GM21723 (cell line): ENCODE measurements around the gene MARCHF10.

ENCODE experiments used
- ATAC-seq: cut with Tn5 transposase; IDR thresholded peaks from one replicate; pipeline ENCODE4 v1.9.1; 2021; ENCODE audit warnings: mild to moderate bottlenecking, moderate library complexity; ENCODE audit not compliant: unreplicated experiment

Gene MARCHF10

DNA sequence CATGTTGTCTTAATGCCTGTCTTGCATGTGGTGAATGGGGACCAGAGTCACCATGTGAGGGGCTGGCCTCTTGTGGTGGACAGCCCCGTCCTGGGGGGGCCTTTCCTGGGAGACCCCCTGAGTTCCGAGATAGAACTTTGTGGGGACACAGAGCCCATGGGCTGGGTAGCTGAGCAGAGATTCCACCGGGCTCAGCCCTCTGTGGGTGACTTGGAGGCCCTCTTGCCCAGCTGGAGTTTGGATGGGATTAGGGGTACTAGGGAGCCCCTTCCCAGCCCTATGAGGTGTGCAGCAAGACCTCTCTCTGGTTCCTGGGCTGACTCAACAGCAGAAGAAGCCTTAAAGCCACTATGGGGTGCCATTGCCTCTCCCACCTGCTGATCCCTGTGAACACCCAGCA, 142.5 kb downstream of the MARCHF10 start:
- no peak for ATAC-seq

DNA sequence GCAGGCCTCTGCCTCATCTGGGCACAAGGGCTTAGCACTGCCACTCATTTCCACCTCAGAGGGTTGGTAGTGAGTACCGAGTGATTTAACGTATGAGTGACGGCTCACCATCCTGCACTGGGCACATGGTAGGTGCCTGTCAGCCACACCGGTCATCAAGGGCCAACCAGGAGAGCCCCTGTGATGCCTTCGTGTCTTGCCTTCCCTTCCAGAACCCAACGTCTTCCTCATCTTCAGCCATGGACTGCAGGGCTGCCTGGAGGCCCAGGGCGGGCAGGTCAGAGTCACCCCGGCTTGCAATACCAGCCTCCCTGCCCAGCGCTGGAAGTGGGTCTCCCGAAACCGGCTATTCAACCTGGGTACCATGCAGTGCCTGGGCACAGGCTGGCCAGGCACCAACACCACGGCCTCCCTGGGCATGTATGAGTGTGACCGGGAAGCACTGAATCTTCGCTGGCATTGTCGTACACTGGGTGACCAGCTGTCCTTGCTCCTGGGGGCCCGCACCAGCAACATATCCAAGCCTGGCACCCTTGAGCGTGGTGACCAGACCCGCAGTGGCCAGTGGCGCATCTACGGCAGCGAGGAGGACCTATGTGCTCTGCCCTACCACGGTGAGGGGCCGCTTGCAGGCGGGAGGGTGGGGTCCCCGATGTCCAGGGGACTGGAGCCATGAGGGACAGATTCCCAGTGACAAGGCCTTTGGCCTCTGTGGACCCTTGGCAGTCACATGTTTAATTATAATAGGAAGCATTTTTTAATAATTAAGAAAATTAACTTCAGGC, 143.6 kb downstream of the MARCHF10 start:
- no peak for ATAC-seq

DNA sequence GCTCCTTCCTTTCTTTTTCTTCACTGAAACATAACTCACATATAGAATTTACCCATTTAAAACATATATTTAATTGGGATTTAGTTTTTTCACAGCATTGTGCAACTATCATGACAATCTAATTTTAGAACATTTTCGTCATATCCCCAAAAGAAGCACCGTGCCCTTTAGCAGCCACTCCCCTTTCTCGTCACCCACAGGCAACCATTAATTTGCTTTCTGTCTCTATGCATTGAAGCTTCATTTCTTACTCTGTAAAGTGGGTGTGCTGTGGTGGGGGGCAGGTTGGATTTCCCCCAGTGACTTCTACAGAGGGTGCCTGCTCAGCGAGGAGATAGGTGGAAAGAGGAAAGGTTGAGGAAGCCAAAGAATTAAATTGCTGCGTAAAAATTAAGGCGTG, 144.8 kb downstream of the MARCHF10 start:
- no peak for ATAC-seq

DNA sequence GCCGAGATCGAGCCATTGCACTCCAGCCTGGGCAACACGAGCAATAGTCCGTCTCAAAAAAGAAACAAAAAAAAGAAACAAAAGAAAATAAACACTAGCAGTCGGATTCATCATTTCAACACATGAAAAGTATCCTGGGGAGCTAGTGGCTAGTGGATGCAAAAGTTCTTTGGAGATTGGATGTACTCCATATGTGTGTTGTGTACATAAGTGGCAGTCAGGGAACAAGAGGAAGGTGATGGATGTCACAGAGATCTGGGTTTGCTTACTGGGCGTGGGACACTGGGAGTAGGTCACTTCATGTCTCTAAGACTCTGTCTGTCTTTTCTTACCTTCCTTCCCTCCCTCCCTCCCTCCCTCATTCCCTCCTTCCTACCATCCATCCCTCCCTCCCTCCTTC, 145.3 kb downstream of the MARCHF10 start:
- no peak for ATAC-seq

DNA sequence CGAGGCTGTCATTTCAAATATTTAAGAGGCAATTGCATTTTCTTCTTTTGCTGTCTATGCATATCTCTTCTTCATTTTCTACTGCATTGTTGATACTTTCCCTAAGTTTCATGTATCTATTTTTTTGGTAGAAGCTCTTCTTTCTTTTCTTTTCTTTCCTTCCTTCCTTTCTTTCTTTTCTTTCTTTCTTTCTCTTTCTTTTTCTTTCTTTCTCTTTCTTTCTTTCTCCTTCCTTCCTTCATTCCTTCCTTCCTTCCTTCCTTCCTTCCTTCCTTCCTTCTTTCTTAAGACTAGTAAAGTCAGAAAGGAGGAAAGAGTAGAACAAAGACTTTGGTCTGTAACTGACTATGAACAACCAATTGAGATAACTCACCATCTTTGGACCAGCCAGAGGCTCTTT, 146.8 kb downstream of the MARCHF10 start:
- no peak for ATAC-seq

DNA sequence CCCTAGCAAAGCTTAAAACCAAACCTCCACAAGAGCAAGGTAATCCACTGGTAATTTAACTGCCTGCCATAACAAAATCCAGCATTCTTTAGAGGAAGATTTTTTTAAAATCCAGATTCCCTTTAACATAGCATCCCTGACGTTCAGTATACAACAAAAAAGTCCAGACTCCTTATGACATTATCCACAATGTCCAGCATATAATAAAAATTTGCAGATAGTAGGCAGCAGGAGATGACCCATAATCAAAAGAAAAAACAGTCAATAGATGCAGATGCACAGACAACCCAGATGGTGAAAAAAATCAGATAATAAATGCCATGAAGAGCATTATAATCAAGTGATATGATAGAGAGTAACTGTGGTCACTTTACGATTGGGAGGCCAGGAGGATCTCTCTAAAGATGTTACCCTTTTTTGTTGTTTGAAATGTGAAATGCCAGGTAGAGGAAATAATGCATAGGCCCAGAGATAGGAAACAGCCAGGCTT, 147.4 kb downstream of the MARCHF10 start:
- no peak for ATAC-seq

DNA sequence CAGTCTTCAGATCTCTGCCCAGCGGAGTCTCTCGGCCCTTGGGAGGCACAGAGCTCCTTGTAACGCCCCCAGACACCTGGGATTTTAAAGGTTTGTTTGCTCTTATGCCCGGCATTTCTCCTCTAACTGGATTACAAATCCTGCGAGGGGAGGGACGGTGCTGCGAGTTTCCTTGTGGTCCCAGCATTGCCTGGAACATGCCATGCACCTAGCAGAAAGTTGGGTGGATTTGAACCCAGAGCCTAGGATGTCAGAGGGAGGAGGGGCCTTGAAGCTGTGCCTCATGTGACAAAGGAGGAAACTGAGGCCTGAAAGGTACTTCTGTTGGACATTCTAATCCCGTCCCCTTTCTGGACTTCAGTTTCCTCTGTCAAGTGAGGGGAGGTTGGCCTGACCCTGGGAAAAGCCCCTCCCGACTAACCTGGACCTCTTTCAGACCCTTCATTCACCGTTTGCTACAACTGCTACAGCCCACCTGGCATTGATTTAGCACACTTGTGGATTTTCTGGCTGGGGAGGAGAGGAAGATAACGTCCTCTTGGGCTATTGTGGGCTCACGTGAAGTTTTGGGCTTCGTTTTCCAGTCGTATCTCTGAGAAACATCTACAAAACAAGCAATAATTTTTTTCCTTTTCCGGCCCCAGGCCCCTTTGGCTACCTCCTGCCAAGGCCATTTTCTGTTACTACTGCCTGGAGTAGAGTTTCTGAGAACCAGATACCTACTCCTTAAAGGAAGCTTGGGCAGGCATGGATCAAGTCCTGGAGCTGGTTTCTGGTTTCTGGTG, 149.8 kb downstream of the MARCHF10 start:
- ATAC-seq = no peak

DNA sequence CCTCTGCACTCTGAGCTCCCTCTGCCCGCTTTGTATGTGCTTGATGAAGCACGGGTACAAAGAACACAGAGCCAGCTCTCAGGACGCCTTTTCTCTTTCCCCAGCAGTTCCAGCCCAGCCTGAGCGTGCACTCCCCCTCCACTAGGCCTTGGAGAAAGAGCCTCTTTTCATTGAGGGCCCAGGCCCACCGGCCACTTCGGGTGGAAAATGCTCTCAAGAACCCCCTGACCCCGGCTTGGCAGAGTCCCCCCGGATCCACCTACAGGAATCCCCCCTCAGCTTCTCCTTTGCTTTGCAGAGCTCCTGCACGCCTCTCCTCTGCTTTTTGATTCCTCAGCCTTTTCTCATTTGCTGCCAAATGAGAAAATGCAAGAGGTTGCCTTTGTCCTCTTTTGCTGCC, 150.4 kb downstream of the MARCHF10 start:
- ATAC-seq = no peak

DNA sequence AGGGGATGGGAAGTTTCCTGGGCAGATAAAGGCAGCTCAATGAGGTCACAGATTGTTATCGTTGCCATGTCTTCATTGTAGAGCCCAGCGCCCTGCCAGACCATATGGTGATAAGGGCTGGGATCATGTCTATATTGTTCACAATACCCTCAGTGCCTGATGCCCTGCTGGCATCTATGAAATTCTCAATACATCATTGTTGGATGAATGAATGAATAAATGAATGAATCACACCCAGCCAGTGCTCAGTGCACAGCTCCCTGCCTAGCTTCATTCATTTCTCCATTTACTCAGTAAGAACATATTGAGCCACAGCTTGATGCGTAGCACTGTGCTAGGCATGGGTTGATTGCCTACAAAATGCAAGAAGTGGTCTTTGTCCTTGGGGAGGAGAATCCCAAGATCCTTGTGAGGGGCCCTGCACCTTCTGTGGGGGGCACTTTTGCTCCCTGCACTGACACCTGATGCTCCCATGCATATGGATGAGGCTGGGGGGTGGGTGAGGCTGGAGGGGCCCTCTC, 150.9 kb downstream of the MARCHF10 start:
- no peak for ATAC-seq

DNA sequence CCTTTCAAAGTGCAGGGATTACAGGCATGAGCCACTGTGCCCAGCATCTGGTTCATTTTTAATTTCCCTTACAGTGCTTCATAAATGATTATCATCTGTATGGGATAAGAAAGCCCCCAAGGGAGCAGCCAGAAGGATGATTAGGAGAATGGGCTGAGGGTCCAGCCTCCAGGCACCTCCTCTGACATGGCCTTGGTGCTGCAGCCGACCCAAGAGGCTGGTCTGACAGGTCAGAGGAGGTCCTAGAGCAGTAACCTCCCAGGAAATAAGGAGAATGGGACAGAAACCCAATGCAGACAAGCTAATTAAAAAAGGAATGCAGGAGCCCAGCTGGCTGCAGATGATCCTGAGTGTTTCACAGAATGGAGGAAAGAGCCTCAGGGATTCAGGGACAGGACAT, 151.7 kb downstream of the MARCHF10 start:
- no peak for ATAC-seq

DNA sequence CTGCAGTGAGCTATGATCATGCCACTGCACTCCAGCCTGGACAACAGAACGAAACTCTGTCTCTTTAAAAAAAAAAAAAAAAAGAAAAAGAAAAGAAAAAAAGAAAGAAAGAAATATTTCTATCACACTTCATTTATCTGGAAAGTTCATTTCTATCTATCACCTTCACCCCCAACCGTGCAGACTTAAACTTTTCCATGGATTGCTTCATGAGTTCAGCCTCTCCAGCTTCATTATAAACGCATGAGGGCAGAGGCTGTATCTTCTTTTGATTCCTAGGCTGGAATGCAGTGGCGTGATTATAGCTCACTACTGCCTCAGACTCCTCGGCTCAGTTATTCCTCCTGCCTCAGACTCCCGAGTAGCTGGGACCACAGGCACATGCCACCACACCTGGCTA, 152.5 kb downstream of the MARCHF10 start:
- no peak for ATAC-seq

DNA sequence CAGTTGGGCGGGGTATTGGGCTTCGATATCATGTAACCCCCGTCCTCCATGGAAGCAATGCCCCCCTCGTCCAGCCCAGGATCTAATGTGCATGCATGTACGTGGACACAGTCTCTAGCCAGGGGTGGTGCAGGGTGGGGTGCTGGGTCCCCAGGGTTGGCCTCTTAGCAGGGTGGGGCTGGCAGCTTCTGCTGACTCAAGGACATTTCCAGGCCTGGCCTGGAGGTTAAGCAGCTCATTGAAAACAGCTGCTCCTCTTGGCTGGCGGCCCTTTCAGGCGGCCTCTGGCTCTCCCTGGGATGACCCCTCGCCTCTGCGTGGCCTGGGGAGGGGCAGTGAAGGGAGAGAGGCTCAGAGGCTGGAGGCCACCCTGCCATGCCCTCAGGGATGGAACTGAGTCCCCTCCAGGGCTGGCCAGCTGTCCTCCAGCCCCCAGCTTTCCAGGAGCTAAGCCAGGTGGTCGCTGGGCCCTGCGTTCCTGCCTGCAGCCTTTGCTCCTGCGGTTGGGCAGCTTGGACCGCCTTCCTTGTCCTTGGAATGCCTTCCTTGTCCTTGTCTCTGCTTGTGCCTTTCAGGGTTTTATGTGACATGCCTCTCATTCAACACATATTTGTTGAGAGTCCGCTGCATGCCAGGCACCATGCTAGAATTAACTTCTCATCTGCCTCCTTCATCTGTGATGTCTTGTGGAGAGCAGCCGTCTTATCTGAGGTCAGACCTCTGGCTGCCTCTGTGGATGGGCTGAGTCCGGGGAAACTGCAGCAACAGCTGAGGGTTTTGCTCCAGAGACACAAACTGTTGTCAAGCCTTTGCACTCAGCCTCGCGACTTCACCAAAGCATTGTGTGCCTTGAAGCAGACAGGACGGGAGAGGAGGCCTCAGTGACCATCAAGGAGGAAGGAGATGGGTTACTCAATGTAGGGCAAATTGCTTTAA, 154.0 kb downstream of the MARCHF10 start:
- ATAC-seq = no peak

DNA sequence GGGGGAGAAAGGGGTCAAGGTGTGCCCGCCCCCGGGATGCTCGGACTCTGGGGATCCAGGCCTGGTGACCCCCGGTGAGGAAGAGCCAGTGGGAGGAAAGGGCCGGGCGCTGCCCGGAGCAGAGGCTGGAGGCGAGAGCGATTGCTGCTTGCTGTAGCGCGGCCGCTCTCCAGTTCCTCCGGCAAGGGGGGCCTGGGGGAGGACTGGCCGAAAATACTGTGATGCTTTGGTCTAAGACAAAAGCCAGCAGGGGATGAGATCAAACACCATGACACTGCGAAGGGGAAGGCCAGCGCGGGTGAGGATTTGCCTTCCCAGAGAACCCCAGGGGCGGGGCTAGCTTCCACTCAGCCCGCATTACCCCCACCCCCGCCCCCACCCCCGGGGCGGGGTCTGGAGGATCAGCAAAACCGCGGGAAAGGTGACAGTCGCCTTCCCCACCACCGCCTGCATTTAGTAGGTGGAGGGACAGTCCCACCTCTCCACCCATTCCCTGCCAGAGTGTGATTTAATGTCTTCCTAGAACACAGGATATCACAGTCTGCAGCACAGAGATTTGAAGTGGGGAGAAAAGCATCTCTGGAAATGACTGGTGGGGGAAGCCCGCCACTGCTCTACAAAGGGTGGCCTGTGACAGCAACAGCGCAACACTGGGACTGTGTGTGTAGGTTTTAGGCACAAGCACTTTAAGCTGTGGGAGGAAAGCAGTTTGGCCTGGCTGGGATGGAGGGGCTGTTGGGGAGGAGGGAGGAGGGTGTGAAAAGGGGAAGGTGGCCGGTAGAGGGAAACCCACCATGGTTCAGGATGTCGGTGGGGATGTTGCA, 154.9 kb downstream of the MARCHF10 start:
- peak; percentile 90 for ATAC-seq

DNA sequence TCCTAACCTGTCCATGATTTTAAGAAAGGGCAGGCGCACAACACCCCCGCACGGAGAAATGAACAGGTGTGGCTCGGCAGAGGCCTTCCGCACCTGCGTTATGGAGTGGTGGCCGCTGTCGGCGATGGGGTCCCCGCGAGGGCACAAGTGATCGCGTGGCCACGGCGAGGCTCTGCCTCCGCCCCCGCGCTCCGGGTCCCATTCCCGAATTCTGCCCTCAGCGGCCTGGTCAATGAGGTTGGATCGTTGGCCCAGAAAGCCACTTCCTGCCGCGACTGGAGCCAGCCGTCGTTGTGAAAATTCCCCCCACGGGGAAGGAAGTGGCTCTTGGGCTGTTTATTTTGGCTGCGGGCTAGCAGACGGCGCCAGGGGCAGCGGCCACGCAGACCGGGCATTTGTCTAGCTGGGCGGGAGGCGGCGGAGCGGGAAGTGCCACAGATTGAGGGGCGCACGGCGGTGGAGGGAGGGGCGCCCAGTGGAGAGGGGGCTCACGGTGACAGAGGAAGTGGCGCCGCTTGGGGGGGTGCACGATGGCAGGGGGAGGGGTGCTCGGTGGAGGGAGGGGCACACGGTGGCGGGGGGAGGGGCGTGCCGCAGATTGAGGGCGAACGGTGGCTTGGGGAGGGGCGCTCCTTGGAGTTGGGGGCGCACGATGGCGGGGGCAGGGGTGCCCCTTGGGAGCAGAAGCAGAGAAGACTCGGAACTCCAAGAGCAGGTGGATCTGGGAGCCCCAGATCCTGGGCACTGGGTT, 155.7 kb downstream of the MARCHF10 start:
- no peak for ATAC-seq
